MV-4-11 (cell line): ENCODE measurements around the gene TMEM219.

Experiments
- DNase-seq: peaks from one replicate; lab custom pipeline; 2025; lab: John Stamatoyannopoulos, UW

TMEM219 gene

DNA sequence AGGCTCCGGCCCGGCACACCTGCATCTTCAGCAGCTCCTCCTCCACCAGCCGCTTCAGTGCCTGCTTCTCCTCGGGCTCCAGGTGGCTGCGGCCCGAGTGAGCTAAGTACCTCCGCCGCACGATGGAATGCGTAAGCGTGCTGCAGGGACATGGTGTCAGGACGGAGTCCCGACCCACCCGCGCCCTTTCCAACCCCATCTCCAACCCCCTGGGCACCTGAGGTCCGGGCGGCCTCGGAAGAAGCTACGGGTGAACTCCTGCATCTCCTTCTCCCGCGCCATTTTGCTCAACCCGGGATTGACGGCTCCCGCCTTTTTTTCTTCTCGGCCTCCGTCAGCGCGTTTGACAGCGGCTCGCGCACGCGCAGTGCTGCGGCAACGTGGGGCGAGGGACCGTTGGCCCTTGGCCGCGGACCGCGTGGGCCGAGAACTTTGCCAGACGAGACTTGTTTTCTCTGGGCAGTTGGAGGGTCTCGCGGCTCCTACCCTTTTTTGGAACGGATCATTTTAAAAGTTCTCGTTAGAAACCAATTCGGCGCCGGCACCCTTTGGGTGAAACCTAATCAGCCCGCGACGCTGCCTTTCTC is 33.5 kb downstream of the TMEM219 start, which contains the start of gene HIRIP3:
TSS of gene HIRIP3 (minus strand) at position 294 of the 587 bp plus-strand sequence. CDS start at position 282, 12 bp downstream.
- DNase-seq = peak; percentile 80

DNA sequence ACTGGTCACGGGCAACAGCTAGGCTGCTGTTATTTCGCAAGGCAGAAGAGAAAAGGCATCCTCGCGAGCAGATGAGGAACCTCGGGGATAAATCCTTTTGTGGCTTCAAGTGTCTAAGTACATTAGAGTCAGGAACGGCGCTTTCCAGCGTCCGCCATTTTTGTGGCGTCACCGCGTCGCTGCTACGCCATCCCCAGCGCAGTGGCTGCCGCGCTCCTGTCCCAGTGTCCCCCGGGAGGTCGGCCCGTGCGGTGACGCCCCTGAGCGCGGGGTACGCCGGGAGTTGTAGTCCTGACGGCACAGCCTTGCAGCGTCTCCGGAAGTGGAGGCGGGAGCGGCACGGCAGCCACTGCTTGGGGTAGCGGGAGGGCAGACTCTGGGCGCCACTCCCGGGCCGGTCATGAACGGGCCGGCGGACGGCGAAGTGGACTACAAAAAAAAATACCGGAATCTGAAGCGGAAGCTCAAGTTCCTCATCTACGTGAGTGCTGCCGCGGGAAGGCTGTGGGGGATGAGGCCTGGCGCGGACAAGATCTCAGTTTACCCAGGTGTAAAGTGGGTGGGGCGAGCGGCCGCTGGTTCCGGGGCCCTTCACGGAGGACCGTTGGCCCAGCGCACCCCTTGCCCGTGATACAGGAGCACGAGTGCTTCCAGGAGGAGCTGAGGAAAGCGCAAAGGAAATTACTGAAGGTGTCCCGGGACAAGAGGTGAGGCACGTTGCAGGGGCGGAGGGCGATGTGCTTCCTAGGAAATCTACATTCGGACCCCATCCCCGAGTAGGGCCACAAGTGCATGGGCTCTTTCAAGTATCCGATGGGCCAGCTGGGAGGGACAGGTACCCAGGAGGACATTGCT is 34.3 kb downstream of the TMEM219 start, which contains the start of gene INO80E:
TSS of gene INO80E (plus strand) at position 331 of the 855 bp plus-strand sequence. CDS start at position 401, 70 bp downstream.
- peak; percentile 96 for DNase-seq

DNA sequence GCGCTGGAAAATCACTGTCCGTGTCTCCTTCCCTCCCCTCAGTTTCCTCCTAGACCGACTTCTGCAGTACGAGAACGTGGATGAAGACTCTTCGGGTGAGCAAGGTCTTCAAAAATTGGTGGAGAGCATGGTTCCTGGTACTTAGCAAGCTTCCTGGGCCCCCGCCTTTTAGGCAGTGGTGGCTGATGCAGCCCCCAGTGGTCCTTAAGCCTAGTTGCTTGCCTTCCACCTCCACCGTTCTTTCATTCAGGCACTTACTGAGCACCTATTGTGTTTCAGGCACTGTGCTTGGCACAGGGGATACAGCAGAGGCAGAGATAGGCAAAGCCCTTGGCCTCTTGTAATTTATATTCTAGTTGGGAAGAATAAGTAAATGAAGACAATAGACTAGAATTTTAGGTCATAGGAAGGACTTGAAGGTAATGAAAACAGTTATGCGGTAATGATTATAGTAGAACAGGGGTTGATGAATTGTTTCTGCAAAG is 34.9 kb downstream of the TMEM219 start:
- DNase-seq = no peak

DNA sequence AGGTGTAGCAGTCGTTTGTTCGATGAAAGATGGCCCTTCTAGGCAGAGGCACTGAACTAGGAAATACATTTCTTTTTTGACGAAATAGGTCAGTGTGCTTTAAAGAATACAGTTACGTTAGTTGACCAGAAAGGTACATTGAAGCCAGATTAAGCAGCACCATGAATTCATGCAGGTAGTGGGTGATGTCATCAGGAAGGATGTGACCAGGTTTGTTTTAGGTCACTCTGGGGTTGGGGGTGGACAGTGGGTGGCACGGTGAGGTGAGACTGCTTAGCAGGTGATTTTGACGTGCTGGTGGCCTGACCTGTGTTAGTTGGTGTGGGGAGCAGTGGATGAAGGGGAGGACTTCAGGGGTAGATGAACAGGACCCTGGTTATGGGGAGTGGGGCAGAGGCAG is 37.7 kb downstream of the TMEM219 start:
- no peak for DNase-seq

DNA sequence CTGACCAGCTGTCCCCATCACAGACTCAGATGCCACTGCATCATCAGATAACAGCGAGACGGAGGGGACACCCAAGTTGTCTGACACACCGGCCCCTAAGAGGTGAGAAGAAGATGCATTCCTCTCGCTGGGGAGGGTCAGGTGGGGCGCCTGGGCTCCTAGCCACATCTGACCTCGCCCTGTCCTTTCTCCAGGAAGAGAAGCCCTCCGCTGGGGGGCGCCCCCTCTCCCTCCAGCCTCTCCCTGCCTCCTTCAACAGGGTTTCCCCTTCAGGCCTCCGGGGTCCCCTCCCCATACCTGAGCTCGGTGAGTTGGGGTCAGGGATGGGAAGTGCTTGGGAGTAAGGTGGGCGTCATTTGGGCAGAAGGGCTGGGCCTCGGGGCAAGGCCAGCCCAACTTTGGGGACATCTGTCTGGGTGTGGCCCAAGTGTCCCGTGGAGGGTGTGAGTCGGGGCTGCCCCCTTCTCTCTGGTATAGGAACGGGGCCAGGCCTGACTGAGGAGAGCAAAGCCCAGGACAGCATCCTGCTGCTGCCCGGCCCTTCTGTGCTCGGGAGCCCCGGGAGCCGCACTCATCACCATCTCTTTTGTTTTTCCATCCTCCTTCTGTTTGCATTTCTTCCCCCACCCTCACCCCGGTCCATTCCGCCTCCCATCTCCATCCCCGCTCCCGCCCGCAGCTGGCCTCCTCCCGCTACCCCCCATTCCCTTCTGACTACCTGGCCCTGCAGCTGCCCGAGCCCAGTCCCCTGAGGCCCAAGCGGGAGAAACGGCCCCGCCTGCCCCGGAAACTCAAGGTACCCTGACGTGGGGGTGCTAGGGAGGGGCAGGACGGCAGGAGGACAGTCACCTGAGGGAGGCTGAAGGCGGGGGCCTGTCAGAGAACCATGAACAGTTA is 39.1 kb downstream of the TMEM219 start:
- DNase-seq = no peak

DNA sequence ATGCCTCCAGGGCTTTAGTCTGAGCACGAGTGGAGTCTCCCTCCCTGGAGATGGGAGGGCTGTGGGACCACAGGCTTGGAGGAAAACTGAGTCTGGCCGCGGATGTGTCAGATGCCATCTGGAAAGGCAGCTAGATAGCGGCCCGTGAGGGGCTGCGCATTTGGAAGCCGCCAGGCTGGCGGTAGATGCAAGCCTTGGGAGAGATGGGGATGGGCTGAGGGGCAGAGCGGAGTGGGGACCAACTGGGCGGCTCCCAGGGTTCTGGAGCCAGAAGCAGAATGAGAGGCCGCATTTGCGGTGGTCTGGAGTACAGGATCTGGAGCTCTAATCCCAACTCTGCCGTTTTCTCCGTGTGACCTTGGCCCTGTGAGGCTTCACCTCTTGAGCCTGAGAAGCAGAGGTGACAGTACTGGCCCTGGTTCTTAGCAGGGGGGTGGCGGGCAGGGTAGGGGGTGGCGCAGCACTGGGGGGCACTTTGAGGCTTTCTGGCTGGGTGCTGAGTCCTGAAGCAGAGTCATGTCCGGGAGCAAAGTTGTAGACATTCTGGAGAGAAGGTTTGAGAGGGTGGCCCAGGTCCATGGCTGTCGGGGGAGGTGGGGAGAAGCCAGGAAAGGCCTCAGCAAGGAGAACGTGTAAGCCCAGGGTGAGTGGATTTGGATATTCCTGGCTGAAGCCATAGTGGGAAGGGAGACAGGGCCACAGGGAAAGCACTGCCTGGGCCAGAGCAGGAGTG is 40.9 kb downstream of the TMEM219 start:
- DNase-seq = no peak

DNA sequence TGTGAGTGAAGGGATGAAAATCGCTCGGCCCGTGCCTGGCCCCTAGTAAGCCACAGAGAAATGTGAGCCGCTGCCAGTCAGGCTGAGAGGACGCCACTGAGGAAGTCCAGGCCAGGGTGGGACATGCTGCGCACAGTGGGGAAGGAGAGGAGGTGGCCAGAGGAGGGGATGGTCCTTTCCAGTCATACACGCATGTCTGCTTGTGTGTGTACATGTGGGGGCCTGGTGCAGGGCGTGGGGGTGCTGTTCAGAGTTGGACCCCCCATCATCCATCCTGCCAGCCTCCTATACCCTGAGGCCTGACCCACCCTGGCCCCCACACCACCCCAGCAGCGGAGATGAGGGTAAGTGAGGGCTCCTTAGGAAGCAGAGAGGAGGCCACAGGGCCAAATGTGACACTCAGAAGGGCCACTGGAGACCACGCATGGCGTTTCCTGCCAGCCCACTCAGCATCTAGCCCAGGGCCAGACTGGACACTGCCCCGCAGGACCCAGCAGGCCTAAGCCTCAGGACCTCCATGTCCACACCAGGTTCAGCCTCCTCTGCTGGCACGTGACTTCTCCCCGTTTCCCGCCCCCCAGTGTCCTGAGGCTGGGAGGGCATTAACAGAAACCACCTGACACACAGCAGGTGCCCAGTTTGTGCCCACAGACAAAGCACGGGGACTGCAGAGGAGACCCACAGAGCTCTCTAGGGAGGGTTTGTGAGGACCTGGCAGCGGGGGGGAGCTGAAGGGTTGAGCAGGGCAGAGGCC is 42.0 kb downstream of the TMEM219 start:
- no peak for DNase-seq

DNA sequence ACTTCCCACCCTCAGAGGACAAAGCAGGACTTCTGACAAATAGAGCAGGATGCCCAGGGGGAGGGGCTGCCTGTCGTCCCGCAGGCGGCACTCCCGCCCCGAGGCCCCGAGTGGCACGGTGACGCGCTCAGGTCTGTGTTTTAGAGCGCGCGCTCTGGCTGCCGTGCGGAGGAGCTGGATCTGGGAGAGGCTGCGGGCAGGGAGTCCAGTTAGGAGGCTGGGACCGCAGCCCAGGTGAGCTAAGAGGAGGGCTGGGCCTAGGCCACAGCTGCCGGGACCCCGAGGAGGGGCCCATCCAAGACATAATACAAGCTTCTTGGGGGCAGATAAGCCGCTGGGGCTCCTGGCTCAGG is 42.5 kb downstream of the TMEM219 start:
- DNase-seq = no peak

DNA sequence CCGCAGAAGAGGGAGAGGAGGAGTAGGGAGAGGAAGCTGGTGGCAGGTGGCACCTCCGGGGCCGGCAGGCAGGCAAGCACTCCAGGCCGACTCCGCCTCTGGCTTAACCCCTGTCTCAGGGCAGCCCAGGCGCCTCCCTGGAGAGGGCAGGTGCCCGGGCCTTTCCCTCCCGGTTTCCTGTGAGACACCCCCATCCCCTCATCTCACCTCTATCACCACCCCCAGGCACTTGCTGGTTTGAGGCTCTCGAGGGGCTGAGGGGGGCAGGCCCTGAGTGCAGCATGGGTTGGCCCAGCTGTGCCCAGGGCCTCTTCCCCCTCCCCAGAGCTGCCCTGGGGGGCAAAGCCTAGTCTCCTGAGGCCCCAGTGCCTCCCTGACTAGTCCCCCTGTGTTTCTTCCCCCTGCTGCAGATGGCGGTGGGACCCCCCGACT is 42.9 kb downstream of the TMEM219 start:
- DNase-seq = no peak

DNA sequence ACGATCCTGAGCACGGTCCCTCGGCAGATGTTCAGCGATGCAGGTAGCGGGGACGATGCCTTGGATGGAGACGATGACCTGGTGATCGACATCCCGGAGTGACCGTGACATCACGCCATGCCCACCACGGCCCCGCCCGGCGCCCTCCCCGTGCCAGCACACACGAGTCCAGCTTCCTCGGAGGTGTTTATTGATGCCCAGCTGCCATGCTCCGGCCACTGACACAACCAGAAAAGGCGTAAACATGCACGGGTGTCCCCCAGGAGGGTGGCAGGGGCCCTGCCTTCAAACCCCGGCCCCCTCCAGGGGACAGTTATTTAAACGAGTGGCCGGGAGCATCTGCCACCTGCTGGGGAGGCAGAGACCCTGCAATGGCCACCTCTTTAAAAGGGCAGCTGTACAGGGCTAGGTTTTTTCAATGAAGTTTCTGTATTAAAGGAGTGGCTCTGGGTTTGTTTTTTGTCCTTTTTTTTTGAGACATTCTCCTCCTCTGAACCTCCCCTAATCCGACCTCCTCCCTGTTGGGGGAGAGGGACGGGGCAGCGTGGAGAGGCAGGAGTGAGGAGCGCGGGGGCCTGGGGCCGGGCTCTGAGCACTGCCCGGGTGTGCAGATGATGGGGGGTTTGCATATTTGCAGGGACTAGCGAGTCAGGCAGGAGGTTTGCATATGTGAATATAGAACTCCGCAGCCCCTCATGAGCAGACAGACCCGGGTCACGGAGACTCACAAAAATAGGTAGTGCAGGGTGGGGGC is 43.6 kb downstream of the TMEM219 start:
- peak; percentile 27 for DNase-seq

DNA sequence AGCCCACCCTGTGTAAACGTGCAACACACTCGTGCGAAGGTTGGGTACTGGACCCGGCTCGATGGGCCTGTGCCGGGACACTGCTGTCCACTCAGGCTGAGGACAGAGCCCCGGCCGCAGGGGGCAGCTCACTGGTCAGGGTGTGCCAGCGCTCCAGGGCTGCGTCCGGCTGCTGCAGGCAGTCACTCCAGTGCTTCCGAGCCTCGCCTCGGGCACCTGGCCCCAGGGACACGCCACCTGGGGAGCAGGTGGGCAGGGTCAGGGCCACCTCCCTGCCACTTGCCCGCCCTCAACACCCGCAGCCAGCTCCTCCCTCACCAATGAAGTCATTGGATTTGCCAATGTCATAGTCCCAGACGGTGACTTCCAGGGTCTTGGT is 44.2 kb downstream of the TMEM219 start:
- no peak for DNase-seq

DNA sequence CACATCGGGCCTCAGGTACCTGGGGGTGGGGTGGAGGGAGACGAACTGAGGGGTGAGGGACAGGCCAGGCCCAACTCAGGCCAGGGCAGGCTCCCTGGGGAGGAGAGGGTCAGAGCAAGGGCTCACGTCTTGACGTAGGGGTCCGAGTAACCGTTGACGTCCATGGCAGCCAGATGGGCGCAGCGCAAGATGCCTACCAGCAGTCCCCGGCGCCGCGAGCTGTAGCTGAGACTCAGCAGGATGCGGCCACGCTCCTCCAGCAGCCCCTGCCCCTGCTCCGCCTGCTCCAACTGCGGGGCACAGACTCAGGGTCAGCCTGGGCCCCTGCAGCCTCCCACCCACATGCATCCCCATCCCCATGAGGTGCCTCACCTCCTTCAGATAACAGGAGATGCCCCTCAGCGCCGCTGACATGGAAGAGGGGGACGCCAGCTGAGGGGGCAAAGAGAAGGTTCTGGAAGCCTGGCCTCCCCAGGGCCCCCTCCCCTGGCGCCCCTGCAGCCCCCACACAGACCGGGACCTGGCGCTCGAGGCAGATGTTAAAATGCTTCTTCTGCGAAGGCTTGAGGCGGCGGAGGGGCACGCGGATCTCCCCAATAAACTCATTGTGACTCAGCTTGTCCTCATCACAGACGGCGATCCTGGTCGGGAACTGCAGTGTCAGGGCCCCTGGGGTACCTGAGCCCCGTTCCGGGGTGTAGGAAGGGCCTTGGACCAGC is 44.9 kb downstream of the TMEM219 start:
- no peak for DNase-seq

DNA sequence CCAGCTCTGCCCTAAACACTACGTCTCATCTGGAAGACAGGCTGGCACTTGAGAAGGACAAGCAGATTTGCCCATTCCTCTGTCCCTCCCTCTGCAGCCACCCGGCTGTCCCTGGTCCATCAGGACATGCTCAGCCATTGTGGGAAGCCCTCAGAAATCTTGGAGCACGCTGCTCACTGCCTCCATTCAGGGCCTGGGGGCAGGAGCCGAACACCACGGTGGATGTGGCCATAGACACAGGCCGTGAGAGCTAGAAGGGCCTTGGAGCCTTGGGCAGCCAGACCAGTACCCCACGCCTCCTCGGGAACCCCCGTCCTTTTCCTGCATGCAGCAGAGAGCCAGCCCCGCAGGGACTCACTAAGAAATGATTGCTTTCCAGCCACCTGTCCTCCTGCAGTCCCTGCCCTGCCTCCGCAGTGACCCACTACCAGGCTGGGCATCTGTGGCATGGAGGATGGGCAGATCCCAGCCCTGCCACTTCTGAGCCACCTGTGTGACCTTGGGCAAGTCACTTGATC is 45.6 kb downstream of the TMEM219 start:
- no peak for DNase-seq

DNA sequence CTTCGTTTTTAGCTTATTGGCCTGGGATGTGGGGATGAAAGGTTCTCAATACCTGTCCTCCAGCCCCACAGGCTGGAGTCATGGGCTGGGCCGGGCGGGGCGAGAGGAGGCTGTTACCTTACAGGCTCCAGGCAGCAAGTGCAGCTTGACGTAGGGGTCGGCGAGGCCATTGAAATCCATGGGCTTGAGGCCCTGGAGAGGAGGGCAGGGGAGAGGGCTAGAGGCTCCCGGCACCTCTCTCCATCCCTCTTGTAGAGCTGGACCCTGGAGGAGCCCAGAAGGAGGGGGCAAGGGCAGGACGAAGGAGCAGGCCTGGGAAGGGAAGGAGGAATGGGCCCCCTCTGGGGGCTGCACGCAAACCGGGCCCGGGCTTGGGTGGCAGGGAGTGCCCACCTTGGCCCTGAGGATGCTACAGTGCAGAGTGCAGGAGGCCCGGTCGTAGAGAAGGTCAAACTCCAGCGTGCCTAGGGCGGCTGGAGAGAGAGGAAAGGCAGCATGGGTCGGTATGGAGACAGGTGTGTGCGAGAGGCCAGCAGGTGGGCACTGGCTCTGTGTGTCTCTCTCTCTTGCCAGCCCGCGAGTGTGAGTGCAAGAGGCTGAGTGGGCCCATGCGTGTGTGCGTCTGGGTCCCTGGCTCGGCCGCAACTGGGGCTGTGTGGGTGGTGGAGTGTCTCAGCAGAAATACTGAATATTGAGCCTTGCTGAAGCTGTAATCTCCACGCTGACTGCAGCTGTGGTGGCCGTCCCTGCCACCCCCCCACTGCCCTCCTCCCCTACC is 47.4 kb downstream of the TMEM219 start:
- DNase-seq = no peak

DNA sequence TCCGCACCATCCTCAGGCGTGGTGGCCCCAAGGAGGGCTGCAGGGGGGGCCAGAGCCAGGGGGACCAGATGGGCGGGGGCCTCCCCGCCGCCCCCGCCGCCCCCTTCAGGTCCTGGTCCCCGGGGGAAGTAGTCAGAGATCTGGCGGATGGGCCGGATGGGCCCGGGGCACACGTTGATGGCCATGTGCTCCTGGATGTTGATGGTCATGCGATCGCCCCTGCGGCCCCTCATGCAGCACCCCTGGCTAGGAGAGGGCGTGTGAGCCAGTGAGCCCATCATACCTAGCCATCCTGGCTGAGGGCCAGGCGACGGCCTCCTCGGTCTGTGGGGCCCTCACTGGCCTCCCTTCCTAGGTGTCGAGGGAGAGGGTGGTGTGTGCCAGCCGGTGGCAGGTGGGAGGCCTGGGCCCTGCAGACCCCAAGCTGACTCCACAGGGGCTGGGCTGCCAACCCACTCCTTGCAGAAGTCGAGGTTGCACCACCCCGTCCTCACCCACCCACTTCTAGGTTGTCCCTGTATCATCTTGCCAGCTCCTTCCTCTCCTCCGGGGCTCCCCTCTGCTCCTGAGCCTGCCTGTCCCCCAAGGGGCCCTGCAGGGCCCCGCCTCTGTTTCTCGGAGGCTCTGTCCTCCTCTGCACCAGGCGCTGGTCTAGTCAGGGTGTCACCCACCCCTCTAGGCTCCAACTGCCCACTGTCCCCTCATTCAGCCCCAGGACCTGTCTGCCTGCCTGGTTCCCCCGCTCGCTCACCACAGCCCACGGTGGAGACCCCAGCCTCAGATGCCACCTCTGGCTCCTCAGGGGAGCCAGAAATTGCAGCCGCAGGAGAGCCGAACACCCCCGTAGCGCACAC is 48.3 kb downstream of the TMEM219 start:
- DNase-seq = no peak

DNA sequence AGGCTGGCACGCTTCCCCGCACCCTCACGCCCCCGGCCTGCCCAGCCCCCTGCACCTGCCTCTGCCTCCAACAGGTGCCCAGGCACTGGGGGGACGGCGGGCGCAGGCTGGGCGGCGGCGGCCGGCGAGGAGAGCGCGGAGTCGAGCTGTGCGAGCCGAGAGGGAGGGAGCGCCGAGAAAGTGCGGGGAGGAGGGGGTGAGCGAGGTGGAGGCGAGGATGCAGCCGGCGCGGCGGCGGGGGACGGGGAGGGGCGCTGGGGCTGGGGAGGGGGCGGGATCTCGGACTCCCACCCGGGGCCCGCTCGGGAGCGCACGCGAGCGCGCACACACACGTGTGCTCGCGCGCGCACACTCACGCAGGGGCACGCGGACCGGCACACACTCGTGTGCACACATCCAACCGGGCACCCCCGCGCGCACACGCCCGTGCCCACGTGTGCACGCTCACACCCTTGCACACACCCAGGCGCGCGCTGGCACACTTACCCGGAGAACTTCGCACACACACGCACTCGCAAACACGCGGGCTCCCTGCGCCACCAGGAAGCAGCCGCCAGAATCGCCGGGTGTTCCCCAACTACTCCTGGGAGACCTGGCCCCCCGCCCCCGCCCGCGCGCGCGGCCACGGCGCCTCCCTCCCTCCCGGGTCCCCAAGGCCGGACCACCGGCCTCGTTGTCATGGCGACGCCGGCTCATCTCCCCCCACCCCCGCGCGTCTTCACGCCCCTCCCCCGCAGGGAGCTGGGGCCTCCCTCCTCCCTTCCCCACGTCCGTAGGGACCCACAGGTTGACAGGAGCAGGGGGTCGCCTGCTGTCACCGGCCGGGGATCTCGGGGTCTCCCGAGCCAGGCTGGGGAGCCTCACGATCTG is 49.2 kb downstream of the TMEM219 start, which contains the start of gene DOC2A:
TSS of gene DOC2A (minus strand) at position 184 of the 870 bp plus-strand sequence. CDS start 805 bp downstream, outside the sequence.
- DNase-seq = no peak
